GM23338 (cell line): Measurements from ENCODE around the gene SLC25A30. TPM values are rescaled to one million over a fixed set of nuclear protein-coding genes. Genes with fewer than 3 reads are reported as not detected.

Experiments
- ATAC-seq: fragments of 200-7000 bp; cut with Tn5 transposase; 3 replicates; pipeline ENCODE4 v1.9.1; 2020
- DNase-seq: peaks from one replicate; pipeline ENCODE4 v3.0.0-alpha.2; 2015; ENCODE audit warnings: low spot score
- H2AFZ ChIP-seq: fragments of 200-600 bp; sonication (generic); 2 replicates; pipeline ENCODE4 v1.8.0; 2016; ENCODE audit warnings: antibody characterized with exemption, mild to moderate bottlenecking, moderate library complexity
- H3F3A ChIP-seq: fragments of 200-600 bp; sonication (generic); replicated peaks from 2 replicates; pipeline ENCODE4 v1.8.0; 2017; ENCODE audit warnings: antibody characterized with exemption, mixed run types, low read depth
- H3K27ac ChIP-seq: fragments of 200-600 bp; sonication (generic); 2 replicates; pipeline ENCODE4 v1.6.1; 2016; ENCODE audit warnings: low read depth
- H3K27me3 ChIP-seq: fragments of 200-600 bp; sonication (generic); 2 replicates; pipeline ENCODE4 v1.8.0; 2016; ENCODE audit warnings: mild to moderate bottlenecking, mixed run types, moderate library complexity; ENCODE audit not compliant: insufficient read depth
- H3K36me3 ChIP-seq: fragments of 200-600 bp; sonication (generic); 2 replicates; pipeline ENCODE4 v1.8.0; 2016; ENCODE audit warnings: mild to moderate bottlenecking; ENCODE audit not compliant: insufficient read depth
- H3K4me1 ChIP-seq: fragments of 200-600 bp; sonication (generic); 2 replicates; pipeline ENCODE4 v1.8.0; 2016; ENCODE audit warnings: mild to moderate bottlenecking, moderate library complexity; ENCODE audit not compliant: insufficient read depth
- H3K4me2 ChIP-seq: fragments of 200-600 bp; sonication (generic); 2 replicates; pipeline ENCODE4 v1.7.1; 2017; ENCODE audit warnings: mixed run types
- H3K4me3 ChIP-seq: fragments of 200-600 bp; sonication (generic); 2 replicates; pipeline ENCODE4 v1.6.1; 2016; ENCODE audit warnings: mixed run types
- H3K79me2 ChIP-seq: fragments of 200-600 bp; sonication (generic); replicated peaks from 2 replicates; pipeline ENCODE4 v1.8.0; 2017; ENCODE audit warnings: mild to moderate bottlenecking; ENCODE audit not compliant: insufficient read depth
- H3K9me2 ChIP-seq: fragments of 200-600 bp; sonication (generic); 2 replicates; pipeline ENCODE4 v1.8.0; 2017; ENCODE audit not compliant: insufficient read depth
- H4K20me1 ChIP-seq: fragments of 200-600 bp; sonication (generic); replicated peaks from 2 replicates; pipeline ENCODE4 v1.8.0; 2017; ENCODE audit warnings: mild to moderate bottlenecking; ENCODE audit not compliant: insufficient read depth
- H3K27ac Mint-ChIP-seq: 2 replicates; pipeline ENCODE4 v1.8.0; 2020; ENCODE audit warnings: inconsistent platforms, mild to moderate bottlenecking, moderate library complexity, mixed read lengths
- H3K27me3 Mint-ChIP-seq: 3 replicates; pipeline ENCODE4 v1.8.0; 2022; ENCODE audit warnings: low read depth, mild to moderate bottlenecking, moderate library complexity, mixed read lengths, inconsistent platforms; ENCODE audit not compliant: insufficient read depth, poor library complexity
- H3K36me3 Mint-ChIP-seq: 3 replicates; pipeline ENCODE4 v1.8.0; 2021; ENCODE audit warnings: low read depth, mild to moderate bottlenecking, inconsistent platforms, moderate library complexity, mixed read lengths
- H3K4me1 Mint-ChIP-seq: 3 replicates; pipeline ENCODE4 v1.8.0; 2020; ENCODE audit warnings: mild to moderate bottlenecking, inconsistent platforms, mixed read lengths
- H3K4me3 Mint-ChIP-seq: 3 replicates; pipeline ENCODE4 v1.8.0; 2021; ENCODE audit warnings: moderate library complexity, mild to moderate bottlenecking, inconsistent platforms, mixed read lengths
- H3K9me3 Mint-ChIP-seq: 3 replicates; pipeline ENCODE4 v1.8.0; 2020; ENCODE audit warnings: moderate library complexity, mild to moderate bottlenecking, inconsistent platforms, mixed read lengths
- EZH2 ChIP-seq: fragments of 200-600 bp; sonication (generic); IDR thresholded peaks from one replicate; pipeline ENCODE4 v1.8.0; 2017; ENCODE audit warnings: antibody characterized with exemption, mild to moderate bottlenecking, low read depth; ENCODE audit not compliant: unreplicated experiment
- JUNB ChIP-seq: IDR thresholded peaks from one replicate; pipeline ENCODE4 v1.6.1; 2016; ENCODE audit warnings: antibody characterized with exemption; ENCODE audit not compliant: unreplicated experiment
- NANOG ChIP-seq: IDR thresholded peaks from 2 replicates; pipeline ENCODE4 v1.6.1; 2016; ENCODE audit warnings: antibody characterized with exemption, borderline replicate concordance
- POLR2AphosphoS5 ChIP-seq: IDR thresholded peaks from 2 replicates; pipeline ENCODE4 v1.6.1; 2016; ENCODE audit warnings: antibody characterized with exemption, low read depth
- REST ChIP-seq: IDR thresholded peaks from one replicate; pipeline ENCODE4 v1.6.1; 2018; ENCODE audit warnings: antibody characterized with exemption; ENCODE audit not compliant: unreplicated experiment
- STAT1 ChIP-seq: IDR thresholded peaks from one replicate; pipeline ENCODE4 v1.6.1; 2016; ENCODE audit warnings: antibody characterized with exemption; ENCODE audit not compliant: unreplicated experiment
- ZNF331 ChIP-seq: fragments of 250-450 bp; sonication (Bioruptor Pico); IDR thresholded peaks from 2 replicates; pipeline ENCODE4 v1.5.0; 2020; ENCODE audit warnings: low read depth, mild to moderate bottlenecking, moderate library complexity
- ZNF462 ChIP-seq: fragments of 250-450 bp; sonication (Bioruptor Pico); IDR thresholded peaks from 2 replicates; pipeline ENCODE4 v1.5.0; 2020; ENCODE audit warnings: mild to moderate bottlenecking, moderate library complexity
- polyA plus RNA-seq: library from polyadenylated mRNA; unstranded; fragments of >200 nt; fragmentation: Nextera tagmentation; extraction: Ambion mirVana; gene quantifications from 2 replicates; pipeline ENCODE4 v1.2.1, GENCODE V29; 2016
- total RNA-seq: library from RNA; depleted of rRNA; stranded (reverse); fragments of >200 nt; shearing (Covaris generic); gene quantifications from 2 replicates; pipeline ENCODE4 v1.2.3, GENCODE V29; 2014
- TF ChIP-seq, protein P1 (sequence below): IDR thresholded peaks from 2 replicates; pipeline ENCODE4 v1.6.1; 2016; ENCODE audit warnings: antibody characterized with exemption

The SLC25A30 gene
- total and polyA plus RNA-seq, 2 experiments from 2014 or later: 2.0 to 7.5 TPM

DNA sequence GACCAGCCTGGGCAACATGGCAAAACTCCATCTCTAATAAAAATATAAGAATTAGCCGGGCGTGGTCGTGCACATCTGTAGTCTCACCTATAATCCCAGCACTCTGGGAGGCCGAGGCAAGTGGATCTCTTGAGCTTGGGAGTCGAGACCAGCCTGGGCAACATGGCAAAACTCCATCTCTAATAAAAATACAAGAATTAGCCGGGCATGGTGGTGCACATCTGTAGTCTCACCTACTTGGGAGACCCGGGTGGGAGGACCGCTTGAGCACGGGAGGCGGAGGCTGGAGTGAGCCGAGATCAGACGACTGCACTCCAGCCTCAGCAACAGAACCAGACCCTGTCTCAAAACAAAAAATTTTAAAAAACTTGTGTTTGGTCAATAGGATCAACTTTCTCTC lies 7.7 kb downstream of the SLC25A30 start:
- H3K4me1 ChIP-seq: no peaks in the 10 kb centered on the region
- no peak overlapping the region for H3K4me3 Mint-ChIP-seq
- H4K20me1 ChIP-seq: peaks cover 6% of the 10 kb centered on the region; the same call in 1 of the 2 replicates
- H3K27ac ChIP-seq: no peak overlapping the region
- no peak for ATAC-seq
- H3K4me1 Mint-ChIP-seq: no peaks in the 10 kb centered on the region
- H3K36me3 Mint-ChIP-seq: peaks cover 10% of the 10 kb centered on the region
- peaks cover 4% of the 10 kb centered on the region; the same call in 1 of the 2 replicates for H3K36me3 ChIP-seq
- no peak overlapping the region for H2AFZ ChIP-seq
- 0 out of 2 replicates have a peak, but pooled peaks cover 4% of the 10 kb centered on the region for H3K79me2 ChIP-seq
- no peak overlapping the region for H3K4me2 ChIP-seq
- no peak overlapping the region for H3K4me3 ChIP-seq
- no peak for DNase-seq
- H3K27me3 ChIP-seq: no peaks in the 10 kb centered on the region
- H3K9me3 Mint-ChIP-seq: no peaks in the 10 kb centered on the region
- 0 out of 2 replicates have a peak, but pooled peaks cover 4% of the 10 kb centered on the region for H3F3A ChIP-seq
- TF ChIP-seq JUNB (no peak), ZNF331 (CRISPR knock-in tag) (no peak), ZNF462 (CRISPR knock-in tag) (no peak)
- H3K27me3 Mint-ChIP-seq: no peaks in the 10 kb centered on the region
- no peaks in the 10 kb centered on the region for H3K9me2 ChIP-seq
- H3K27ac Mint-ChIP-seq: no peak overlapping the region

DNA sequence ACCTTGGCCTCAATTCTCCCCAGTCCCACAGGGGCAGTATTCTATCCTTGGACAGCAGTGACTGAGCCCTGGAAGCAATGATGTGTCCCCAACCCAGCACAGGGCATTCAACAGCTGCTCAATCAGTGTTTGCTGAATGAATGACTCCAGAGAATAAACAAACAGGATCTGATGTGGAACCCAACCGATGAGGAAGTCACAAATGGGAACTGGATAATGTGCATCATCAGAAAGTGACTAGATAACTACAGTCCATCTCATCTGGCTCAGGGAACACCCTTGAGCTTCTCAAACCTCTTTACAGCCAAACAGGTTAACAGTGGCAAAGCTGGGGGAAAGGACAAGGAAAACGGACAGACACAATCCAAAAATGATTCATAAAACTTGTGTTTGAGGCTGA lies 8.2 kb downstream of the SLC25A30 start:
- Histone ChIP-seq H3K4me1 (no peaks in the 10 kb centered on the region), H4K20me1 (peaks cover 6% of the 10 kb centered on the region; the same call in 1 of the 2 replicates), H3K4me3 (no peak overlapping the region), H3K9me2 (no peaks in the 10 kb centered on the region), H3K4me2 (no peak overlapping the region), H3K27me3 (no peaks in the 10 kb centered on the region), H3K27ac (no peak overlapping the region), H3F3A (0 out of 2 replicates have a peak, but pooled peaks cover 4% of the 10 kb centered on the region), H2AFZ (no peak overlapping the region), H3K36me3 (peaks cover 4% of the 10 kb centered on the region; the same call in 1 of the 2 replicates), H3K79me2 (0 out of 2 replicates have a peak, but pooled peaks cover 4% of the 10 kb centered on the region)
- no peaks in the 10 kb centered on the region for H3K4me1 Mint-ChIP-seq
- H3K4me3 Mint-ChIP-seq: no peak overlapping the region
- DNase-seq: no peak
- no peak overlapping the region; the same call in 1 of the 2 replicates for H3K27ac Mint-ChIP-seq
- no peaks in the 10 kb centered on the region for H3K9me3 Mint-ChIP-seq
- no peaks in the 10 kb centered on the region for H3K27me3 Mint-ChIP-seq
- TF ChIP-seq POLR2AphosphoS5 (no peak), REST (no peak), NANOG (no peak), EZH2 (no peak), STAT1 (no peak)
- TF ChIP-seq, protein P1, sequence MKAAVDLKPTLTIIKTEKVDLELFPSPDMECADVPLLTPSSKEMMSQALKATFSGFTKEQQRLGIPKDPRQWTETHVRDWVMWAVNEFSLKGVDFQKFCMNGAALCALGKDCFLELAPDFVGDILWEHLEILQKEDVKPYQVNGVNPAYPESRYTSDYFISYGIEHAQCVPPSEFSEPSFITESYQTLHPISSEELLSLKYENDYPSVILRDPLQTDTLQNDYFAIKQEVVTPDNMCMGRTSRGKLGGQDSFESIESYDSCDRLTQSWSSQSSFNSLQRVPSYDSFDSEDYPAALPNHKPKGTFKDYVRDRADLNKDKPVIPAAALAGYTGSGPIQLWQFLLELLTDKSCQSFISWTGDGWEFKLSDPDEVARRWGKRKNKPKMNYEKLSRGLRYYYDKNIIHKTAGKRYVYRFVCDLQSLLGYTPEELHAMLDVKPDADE: no peak
- peaks cover 10% of the 10 kb centered on the region for H3K36me3 Mint-ChIP-seq
- no peak for ATAC-seq
